CD14-positive monocyte (primary cell): Measurements from ENCODE around the gene AFG1L. TPM values are rescaled to one million over a fixed set of nuclear protein-coding genes. Genes with fewer than 3 reads are reported as not detected.

Experiments used
- DNase-seq, 3 donors: peaks; one replicate each; pipeline ENCODE4 v3.0.0-alpha.2; 2011 to 2022
- H2AFZ ChIP-seq: 2 replicates; pipeline ENCODE4 v1.6.0; 2012; ENCODE audit warnings: mild to moderate bottlenecking, low read depth, low read length, inconsistent platforms; ENCODE audit not compliant: insufficient read depth, poor library complexity, severe bottlenecking
- H3K27ac ChIP-seq, 2 donors: 1 replicate in 1 of 2; 2 replicates in 1 of 2; pipeline ENCODE4 v1.5.1; 2012 to 2013; ENCODE audit warnings: low read length in 2 of 2, control low read depth in 1 of 2, inconsistent platforms in 1 of 2, low read depth in 1 of 2, mild to moderate bottlenecking in 1 of 2
- H3K27me3 ChIP-seq, 2 donors: one replicate each; pipeline versions ENCODE4 v1.6.0 to v1.6.1; 2011 to 2013; ENCODE audit warnings: low read length in 2 of 2; ENCODE audit not compliant: control insufficient read depth in 2 of 2, insufficient read depth in 2 of 2
- H3K36me3 ChIP-seq, 2 donors: replicated peaks in 1 of 2; 1 replicate in 1 of 2; 2 replicates in 1 of 2; pipeline versions ENCODE4 v1.5.1 to v1.6.1; 2012 to 2013; ENCODE audit warnings: low read length in 2 of 2, control low read depth in 1 of 2, inconsistent platforms in 1 of 2, mild to moderate bottlenecking in 1 of 2; ENCODE audit not compliant: insufficient read depth in 2 of 2, control insufficient read depth in 1 of 2
- H3K4me1 ChIP-seq, 2 donors: 1 replicate in 1 of 2; 2 replicates in 1 of 2; pipeline versions ENCODE4 v1.5.1 to v1.6.1; 2012 to 2013; ENCODE audit warnings: low read length in 2 of 2, control low read depth in 1 of 2, inconsistent platforms in 1 of 2, mild to moderate bottlenecking in 1 of 2, moderate library complexity in 1 of 2; ENCODE audit not compliant: insufficient read depth in 2 of 2, control insufficient read depth in 1 of 2
- H3K4me2 ChIP-seq: replicated peaks from 2 replicates; pipeline ENCODE3; 2012; ENCODE audit warnings: low read length, moderate library complexity, mild to moderate bottlenecking; ENCODE audit not compliant: poor library complexity, severe bottlenecking; ENCODE audit errors: extremely low read depth
- H3K4me3 ChIP-seq, 3 experiments: fragments of 200-600 bp in 1 of 3; sonication (generic) in 1 of 3; replicated peaks in 1 of 3; 1 replicate in 2 of 3; 2 replicates in 1 of 3; pipeline ENCODE4 v1.5.1; 2011 to 2013; ENCODE audit warnings: low read length in 3 of 3, mild to moderate bottlenecking in 3 of 3, control low read depth in 2 of 3, low read depth in 2 of 3, inconsistent platforms in 1 of 3, moderate library complexity in 1 of 3
- H3K79me2 ChIP-seq: 2 replicates; pipeline ENCODE4 v1.6.0; 2012; ENCODE audit warnings: mild to moderate bottlenecking, control low read depth, inconsistent platforms, low read length, moderate library complexity; ENCODE audit not compliant: insufficient read depth
- H3K9ac ChIP-seq: 2 replicates; pipeline ENCODE4 v1.6.0; 2017; ENCODE audit warnings: low read length, mild to moderate bottlenecking; ENCODE audit not compliant: insufficient read depth, poor library complexity, severe bottlenecking
- H3K9me3 ChIP-seq, 2 donors: replicated peaks in 1 of 2; 1 replicate in 1 of 2; 2 replicates in 1 of 2; pipeline versions ENCODE4 v1.5.1 to v1.6.1; 2012 to 2013; ENCODE audit warnings: low read length in 2 of 2, control low read depth in 1 of 2; ENCODE audit not compliant: control insufficient read depth in 1 of 2, insufficient read depth in 1 of 2
- H4K20me1 ChIP-seq: 2 replicates; pipeline ENCODE4 v1.6.0; 2012; ENCODE audit warnings: mild to moderate bottlenecking, low read length, control low read depth, moderate library complexity; ENCODE audit not compliant: insufficient read depth
- H3K27ac Mint-ChIP-seq, 7 donors: one replicate each; pipeline ENCODE4 v1.8.0; 2020; ENCODE audit warnings: mild to moderate bottlenecking in 7 of 7, mixed read lengths in 7 of 7, moderate library complexity in 6 of 7, inconsistent platforms in 2 of 7
- H3K27me3 Mint-ChIP-seq, 3 donors: one replicate each; pipeline ENCODE4 v1.8.0; 2021 to 2022; ENCODE audit warnings: low read depth in 3 of 3, mild to moderate bottlenecking in 3 of 3, mixed read lengths in 3 of 3, moderate library complexity in 3 of 3, inconsistent platforms in 1 of 3
- H3K36me3 Mint-ChIP-seq, 2 donors: one replicate each; pipeline ENCODE4 v1.8.0; 2020; ENCODE audit warnings: mixed read lengths in 2 of 2, inconsistent platforms in 1 of 2, mild to moderate bottlenecking in 1 of 2
- H3K4me1 Mint-ChIP-seq: one replicate; pipeline ENCODE4 v1.8.0; 2020; ENCODE audit warnings: mild to moderate bottlenecking, mixed read lengths
- H3K4me3 Mint-ChIP-seq, 2 donors: one replicate each; pipeline ENCODE4 v1.8.0; 2020; ENCODE audit warnings: mild to moderate bottlenecking in 2 of 2, mixed read lengths in 2 of 2, moderate library complexity in 1 of 2
- H3K9me3 Mint-ChIP-seq, 7 donors: one replicate each; pipeline ENCODE4 v1.8.0; 2020 to 2022; ENCODE audit warnings: mixed read lengths in 7 of 7, mild to moderate bottlenecking in 6 of 7, moderate library complexity in 6 of 7, inconsistent platforms in 2 of 7
- WGBS: methylation state at CpG from one replicate; pipeline ENCODE4 v1.1.5; 2013; ENCODE audit warnings: missing lambda C conversion rate; ENCODE audit not compliant: insufficient coverage; 5-methylcytosine and 5-hydroxymethylcytosine counted together
- intact Hi-C, 2 donors: fragments of 100-400 bp; cut with micrococcal nuclease; formaldehyde crosslinking; loops; one replicate each; pipeline versions ENCODE4 v1.15.0 to v1.15.1; 2023
- polyA plus RNA-seq, 3 donors: library from polyadenylated mRNA; depleted of rRNA in 1 of 3; unstranded in 2 of 3; stranded (reverse) in 1 of 3; fragments of 300-500 nt in 2 of 3; fragments of >200 nt in 1 of 3; fragmentation: Illumina TruSeq in 2 of 3; gene quantifications; 1 replicate in 2 of 3; 2 replicates in 1 of 3; pipeline ENCODE4 v1.2.3, GENCODE V29; 2012 to 2021
- TF ChIP-seq, protein P1 (sequence below): fragments of 200-600 bp; IDR thresholded peaks from one replicate; pipeline ENCODE4 v1.8.0; 2022; ENCODE audit warnings: antibody characterized with exemption, mild to moderate bottlenecking

Gene AFG1L
- polyA plus RNA-seq, 3 donors = 0.95 to 2.8 (median 2.7) TPM

DNA sequence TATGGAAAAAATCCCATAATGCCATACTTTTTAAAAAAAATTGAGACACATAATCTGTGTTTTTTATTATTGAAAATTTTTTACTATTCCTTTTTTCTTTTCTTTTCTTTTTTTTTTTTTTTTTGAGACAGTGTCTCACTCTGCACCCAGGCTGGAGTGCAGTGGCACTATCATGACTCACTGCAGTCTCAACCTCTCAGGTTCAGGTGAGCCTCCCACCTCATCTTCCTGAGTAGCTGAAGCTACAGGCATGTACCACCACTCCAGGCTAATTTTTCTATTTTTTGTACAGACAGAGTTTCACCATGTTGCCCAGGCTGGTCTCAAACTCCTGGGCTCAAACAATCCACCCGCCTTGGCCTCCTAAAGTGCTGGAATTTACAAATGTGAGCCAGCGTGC, 100.4 kb downstream of the AFG1L start:
- DNase-seq = no peak
- peaks cover 0 to 6% (median 0%) of the 10 kb centered on the region in 7 donors for H3K9me3 Mint-ChIP-seq

DNA sequence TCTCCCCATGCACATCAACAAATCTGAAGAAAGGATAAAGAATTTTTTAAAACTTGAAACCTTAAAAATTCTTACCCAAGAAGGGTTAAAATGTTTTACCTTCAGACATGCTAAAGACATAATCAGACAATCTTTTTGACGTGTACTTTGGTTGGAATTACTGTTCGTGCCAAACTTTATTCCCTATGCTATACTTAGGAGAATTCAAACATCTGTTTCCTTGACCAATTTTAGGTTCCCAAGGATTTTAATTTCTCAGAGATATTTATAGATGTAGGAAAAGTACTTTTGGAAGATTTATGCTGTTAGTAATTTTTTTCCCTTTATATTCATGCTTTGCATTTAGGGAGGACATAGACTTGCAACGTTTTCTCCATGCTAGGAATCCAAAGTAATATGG, 108.4 kb downstream of the AFG1L start:
- Histone ChIP-seq H3K4me1 (no peaks in the 10 kb centered on the region), H4K20me1 (no peaks in the 10 kb centered on the region), H3K4me2 (no peak overlapping the region), H3K4me3 (no peak overlapping the region), H3K27ac (no peak overlapping the region), H3K36me3 (no peaks in the 10 kb centered on the region), H3K27me3 (no peaks in the 10 kb centered on the region), H3K9ac (no peak overlapping the region), H2AFZ (no peak overlapping the region), H3K79me2 (no peaks in the 10 kb centered on the region), H3K9me3 (peaks cover 0 to 4% of the 10 kb centered on the region in 2 donors)
- Mint-ChIP-seq H3K9me3 (peaks cover 0 to 13% (median 7%) of the 10 kb centered on the region in 7 donors), H3K4me1 (peaks cover 9% of the 10 kb centered on the region), H3K27ac (no peak overlapping the region), H3K4me3 (no peak overlapping the region), H3K36me3 (peaks cover 9% of the 10 kb centered on the region in 2 donors), H3K27me3 (peaks cover 0 to 4% (median 0%) of the 10 kb centered on the region in 3 donors)
- DNase-seq = no peak
- WGBS = no CpG with 5 or more reads among the region's 3 CpGs
- TF ChIP-seq, protein P1, sequence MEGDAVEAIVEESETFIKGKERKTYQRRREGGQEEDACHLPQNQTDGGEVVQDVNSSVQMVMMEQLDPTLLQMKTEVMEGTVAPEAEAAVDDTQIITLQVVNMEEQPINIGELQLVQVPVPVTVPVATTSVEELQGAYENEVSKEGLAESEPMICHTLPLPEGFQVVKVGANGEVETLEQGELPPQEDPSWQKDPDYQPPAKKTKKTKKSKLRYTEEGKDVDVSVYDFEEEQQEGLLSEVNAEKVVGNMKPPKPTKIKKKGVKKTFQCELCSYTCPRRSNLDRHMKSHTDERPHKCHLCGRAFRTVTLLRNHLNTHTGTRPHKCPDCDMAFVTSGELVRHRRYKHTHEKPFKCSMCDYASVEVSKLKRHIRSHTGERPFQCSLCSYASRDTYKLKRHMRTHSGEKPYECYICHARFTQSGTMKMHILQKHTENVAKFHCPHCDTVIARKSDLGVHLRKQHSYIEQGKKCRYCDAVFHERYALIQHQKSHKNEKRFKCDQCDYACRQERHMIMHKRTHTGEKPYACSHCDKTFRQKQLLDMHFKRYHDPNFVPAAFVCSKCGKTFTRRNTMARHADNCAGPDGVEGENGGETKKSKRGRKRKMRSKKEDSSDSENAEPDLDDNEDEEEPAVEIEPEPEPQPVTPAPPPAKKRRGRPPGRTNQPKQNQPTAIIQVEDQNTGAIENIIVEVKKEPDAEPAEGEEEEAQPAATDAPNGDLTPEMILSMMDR = no peak
- intact Hi-C loops = no loop called here

More for the DNA sequence above, 100.4 kb downstream of the AFG1L start:
- Histone ChIP-seq H3K9me3 (no peaks in the 10 kb centered on the region), H3K79me2 (no peaks in the 10 kb centered on the region), H4K20me1 (no peaks in the 10 kb centered on the region), H3K36me3 (no peaks in the 10 kb centered on the region), H2AFZ (no peak overlapping the region), H3K9ac (no peak overlapping the region), H3K27ac (no peak overlapping the region), H3K4me2 (no peak overlapping the region), H3K4me3 (no peak overlapping the region), H3K27me3 (no peaks in the 10 kb centered on the region), H3K4me1 (no peaks in the 10 kb centered on the region)
- TF ChIP-seq, protein P1 = no peak
- no peak overlapping the region for H3K27ac Mint-ChIP-seq
- peaks cover 0 to 1% (median 0%) of the 10 kb centered on the region in 3 donors for H3K27me3 Mint-ChIP-seq
- no CpG with 5 or more reads among the region's 2 CpGs for WGBS
- H3K36me3 Mint-ChIP-seq = peaks cover 0 to 6% of the 10 kb centered on the region in 2 donors
- no peak overlapping the region for H3K4me3 Mint-ChIP-seq
- intact Hi-C loops = no loop called here
- peaks cover 4% of the 10 kb centered on the region for H3K4me1 Mint-ChIP-seq
